Mammary epithelial cell (primary cell): ENCODE results near the gene ZKSCAN8.

Experiments
- CTCF ChIP-seq, 2 donors: IDR thresholded peaks in 1 of 2; conservative IDR thresholded peaks in 1 of 2; 2 replicates each; pipeline ENCODE4 v1.5.1; 2011 to 2012; ENCODE audit warnings: inconsistent platforms in 2 of 2, low read length in 2 of 2, mild to moderate bottlenecking in 2 of 2, control low read depth in 1 of 2, low read depth in 1 of 2; ENCODE audit not compliant: insufficient read depth in 1 of 2; ENCODE audit errors: extremely low read depth in 1 of 2
- EZH2 ChIP-seq: IDR thresholded peaks from 2 replicates; pipeline ENCODE4 v1.6.1; 2012; ENCODE audit warnings: low read length, inconsistent platforms, borderline replicate concordance

DNA sequence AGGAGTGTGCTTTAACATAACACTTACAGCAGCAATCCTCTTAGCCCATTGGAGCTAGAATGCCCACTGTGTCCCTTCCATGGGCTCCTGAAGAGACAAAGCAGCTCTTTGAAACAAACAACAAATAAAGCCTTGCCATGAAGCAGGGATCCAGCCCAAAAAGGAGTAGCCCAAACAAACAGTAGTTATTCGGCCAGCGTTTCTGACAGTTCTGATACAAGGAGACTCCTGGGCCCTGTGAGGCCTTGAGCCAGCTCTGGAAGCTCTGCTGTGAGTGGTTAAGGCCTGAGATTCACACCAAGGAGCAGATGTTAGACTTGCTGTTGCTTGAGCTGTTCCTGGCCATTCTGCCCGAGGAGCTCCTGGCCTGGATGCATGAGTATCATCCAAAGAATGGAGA, 34.2 kb upstream of the ZKSCAN8 start:
- TF ChIP-seq CTCF (conservative IDR thresholded peaks at IDR 0.05 in 1 of 2, IDR thresholded peaks at IDR 0.05 in 1 of 2; ENCODE audit: extremely low read depth in 1 of 2, insufficient read depth in 1 of 2, low read depth in 1 of 2, low read length in 2 of 2): no peak
- TF ChIP-seq EZH2: no peak
